Measurements from ENCODE around the gene B3GNT7.

DNA sequence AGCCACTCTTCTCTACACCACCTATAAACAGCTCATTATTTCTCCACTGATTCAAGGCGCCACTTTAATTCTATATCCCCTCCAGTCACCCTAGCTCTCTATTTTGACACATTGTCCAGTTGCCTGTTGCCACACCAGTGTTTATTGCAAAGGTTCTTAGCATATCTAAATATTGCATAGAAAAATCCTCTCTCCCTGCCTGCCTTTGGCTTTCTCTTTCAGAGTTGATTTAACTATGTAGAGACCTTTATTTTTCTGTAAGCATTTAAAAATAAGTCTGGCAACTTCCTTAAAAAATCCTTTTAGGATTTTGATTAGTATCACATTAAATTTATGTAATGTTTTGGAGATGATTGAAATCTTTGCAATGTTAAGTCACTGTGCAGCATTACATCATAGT, 47.9 kb upstream of the B3GNT7 start:
- TF ChIP-seq, protein P1, sequence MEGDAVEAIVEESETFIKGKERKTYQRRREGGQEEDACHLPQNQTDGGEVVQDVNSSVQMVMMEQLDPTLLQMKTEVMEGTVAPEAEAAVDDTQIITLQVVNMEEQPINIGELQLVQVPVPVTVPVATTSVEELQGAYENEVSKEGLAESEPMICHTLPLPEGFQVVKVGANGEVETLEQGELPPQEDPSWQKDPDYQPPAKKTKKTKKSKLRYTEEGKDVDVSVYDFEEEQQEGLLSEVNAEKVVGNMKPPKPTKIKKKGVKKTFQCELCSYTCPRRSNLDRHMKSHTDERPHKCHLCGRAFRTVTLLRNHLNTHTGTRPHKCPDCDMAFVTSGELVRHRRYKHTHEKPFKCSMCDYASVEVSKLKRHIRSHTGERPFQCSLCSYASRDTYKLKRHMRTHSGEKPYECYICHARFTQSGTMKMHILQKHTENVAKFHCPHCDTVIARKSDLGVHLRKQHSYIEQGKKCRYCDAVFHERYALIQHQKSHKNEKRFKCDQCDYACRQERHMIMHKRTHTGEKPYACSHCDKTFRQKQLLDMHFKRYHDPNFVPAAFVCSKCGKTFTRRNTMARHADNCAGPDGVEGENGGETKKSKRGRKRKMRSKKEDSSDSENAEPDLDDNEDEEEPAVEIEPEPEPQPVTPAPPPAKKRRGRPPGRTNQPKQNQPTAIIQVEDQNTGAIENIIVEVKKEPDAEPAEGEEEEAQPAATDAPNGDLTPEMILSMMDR (conservative IDR thresholded peaks at IDR 0.05; ENCODE audit: low read length): no peak
- no peak for TF ChIP-seq EZH2phosphoT487 (IDR thresholded peaks at IDR 0.05; ENCODE audit: borderline replicate concordance, low read depth, low read length)
